Body of pancreas (tissue), 4 donors: ENCODE results near the gene CST2.

Experiments used
- POLR2A ChIP-seq, 3 donors: fragments of 450-650 bp; IDR thresholded peaks; one replicate each; pipeline ENCODE4 v1.6.1; 2016; ENCODE audit warnings: antibody characterized with exemption in 3 of 3, mild to moderate bottlenecking in 2 of 3
- TF ChIP-seq, protein P1 (sequence below), 7 experiments: fragments of 450-650 bp in 4 of 7; fragments of 200-600 bp in 3 of 7; sonication (generic) in 3 of 7; IDR thresholded peaks; one replicate each; pipeline ENCODE4 v1.5.1; 2016 to 2019; ENCODE audit warnings: antibody characterized with exemption in 7 of 7

DNA sequence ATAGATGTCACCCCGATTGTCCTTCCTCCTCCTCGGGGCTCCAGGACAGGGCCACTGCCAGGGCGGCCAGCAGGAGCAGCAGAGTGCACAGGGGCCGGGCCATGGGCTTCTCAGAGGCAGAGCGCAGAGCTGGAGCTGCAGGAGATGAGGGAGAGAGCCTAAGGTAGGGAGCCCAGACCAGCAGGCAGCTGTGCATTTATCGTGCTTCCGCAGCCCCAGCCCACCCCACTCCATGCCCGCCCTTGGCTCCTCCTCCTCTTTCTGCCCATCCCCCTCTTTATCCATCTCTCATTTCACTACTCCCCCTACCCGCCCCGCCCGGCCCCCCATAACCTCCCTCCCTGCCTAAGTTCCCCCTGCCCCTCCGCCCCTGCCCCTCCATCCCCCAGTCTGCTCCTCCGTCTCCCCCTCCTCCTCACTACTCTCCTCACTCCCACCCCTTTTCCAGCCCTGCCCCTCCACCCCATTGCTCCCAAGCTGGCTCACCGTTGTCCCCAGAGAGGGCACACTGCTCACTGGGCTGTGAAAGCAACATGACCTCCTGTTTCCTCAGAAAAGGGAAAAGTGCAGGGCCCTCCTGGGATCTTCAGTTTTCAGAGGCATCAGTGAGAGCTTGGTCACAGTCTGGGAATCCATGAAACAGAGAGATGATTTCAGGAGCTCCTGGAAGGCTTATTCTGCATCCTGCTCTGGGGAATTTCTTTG is 50.3 kb downstream of the CST2 start:
- TF ChIP-seq POLR2A (IDR thresholded peaks at IDR 0.05) = no peak
- TF ChIP-seq, protein P1, sequence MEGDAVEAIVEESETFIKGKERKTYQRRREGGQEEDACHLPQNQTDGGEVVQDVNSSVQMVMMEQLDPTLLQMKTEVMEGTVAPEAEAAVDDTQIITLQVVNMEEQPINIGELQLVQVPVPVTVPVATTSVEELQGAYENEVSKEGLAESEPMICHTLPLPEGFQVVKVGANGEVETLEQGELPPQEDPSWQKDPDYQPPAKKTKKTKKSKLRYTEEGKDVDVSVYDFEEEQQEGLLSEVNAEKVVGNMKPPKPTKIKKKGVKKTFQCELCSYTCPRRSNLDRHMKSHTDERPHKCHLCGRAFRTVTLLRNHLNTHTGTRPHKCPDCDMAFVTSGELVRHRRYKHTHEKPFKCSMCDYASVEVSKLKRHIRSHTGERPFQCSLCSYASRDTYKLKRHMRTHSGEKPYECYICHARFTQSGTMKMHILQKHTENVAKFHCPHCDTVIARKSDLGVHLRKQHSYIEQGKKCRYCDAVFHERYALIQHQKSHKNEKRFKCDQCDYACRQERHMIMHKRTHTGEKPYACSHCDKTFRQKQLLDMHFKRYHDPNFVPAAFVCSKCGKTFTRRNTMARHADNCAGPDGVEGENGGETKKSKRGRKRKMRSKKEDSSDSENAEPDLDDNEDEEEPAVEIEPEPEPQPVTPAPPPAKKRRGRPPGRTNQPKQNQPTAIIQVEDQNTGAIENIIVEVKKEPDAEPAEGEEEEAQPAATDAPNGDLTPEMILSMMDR (IDR thresholded peaks at IDR 0.05) = no peak
